COLO668 (cell line): ENCODE measurements around the gene COG5.
"Not testable (repeated sequence)": the region's sequence is repeated elsewhere in the genome, so short reads cannot be mapped to it uniquely, and the experiment has no call there.

Experiments
- DNase-seq: peaks from one replicate; lab custom pipeline; 2025; ENCODE audit not compliant: unreplicated experiment; lab: John Stamatoyannopoulos, UW

COG5 gene

GRCh38 chr7:107286751-107287621 lies 276.7 kb downstream of the COG5 start:
- DNase-seq: no peak

DNA sequence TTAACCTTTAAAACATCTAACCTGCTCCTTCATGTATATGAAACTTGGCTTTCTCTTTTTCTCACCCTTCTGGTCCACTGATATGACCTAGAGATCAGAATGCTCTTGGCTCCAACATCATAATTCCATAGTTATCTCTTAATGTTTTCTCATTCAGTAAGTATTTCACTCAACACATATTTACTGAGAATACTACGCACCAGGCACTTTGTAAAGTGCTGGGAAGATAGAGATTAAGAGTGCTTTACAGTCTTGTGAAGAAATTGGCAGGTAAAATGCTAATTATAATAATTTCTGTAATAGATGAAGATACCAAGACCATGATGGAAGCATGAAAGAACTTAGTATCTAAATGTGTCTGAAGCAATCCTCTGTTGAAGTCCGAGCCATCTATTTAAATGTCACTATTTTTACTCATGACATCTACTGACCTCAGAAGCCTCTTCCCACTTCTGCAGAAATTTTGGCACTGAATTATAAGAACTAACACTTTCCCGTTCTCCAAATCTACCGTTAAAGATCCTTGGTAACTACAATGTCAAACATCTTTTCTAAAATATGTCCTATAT lies 278.7 kb downstream of the COG5 start:
- DNase-seq: no peak

DNA sequence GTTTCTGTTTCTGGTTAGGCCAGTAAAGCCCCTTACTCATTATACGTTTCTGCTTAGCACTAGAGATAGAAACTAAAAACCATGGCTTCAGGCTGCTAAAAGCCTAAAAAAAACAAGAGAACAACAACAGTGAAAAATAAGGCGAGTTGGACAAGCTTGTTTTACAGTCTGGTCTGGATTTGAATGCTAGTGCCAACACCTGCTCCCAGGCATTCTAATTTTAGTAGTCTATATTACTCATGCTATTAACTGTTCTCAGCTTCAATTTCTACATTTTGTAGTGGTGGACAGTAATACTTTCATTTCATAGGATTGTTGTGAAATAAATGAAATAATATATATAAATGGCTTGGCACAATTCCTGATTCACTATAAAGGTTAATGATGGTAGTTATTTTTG lies 286.4 kb downstream of the COG5 start:
- DNase-seq: no peak

- no peak for DNase-seq
Observed at GRCh38 chr7:107276220-107276827, 287.4 kb downstream of the COG5 start.

- no peak for DNase-seq
Observed at GRCh38 chr7:107274506-107274905, 289.2 kb downstream of the COG5 start.

GRCh38 chr7:107269790-107270189 lies 293.9 kb downstream of the COG5 start:
- no peak for DNase-seq

- DNase-seq: no peak
Observed at GRCh38 chr7:107268594-107268993, 295.1 kb downstream of the COG5 start.

- DNase-seq: no peak
Observed at GRCh38 chr7:107267138-107267537, 296.6 kb downstream of the COG5 start.

GRCh38 chr7:107264723-107265122 lies 299.0 kb downstream of the COG5 start:
- no peak for DNase-seq

DNA sequence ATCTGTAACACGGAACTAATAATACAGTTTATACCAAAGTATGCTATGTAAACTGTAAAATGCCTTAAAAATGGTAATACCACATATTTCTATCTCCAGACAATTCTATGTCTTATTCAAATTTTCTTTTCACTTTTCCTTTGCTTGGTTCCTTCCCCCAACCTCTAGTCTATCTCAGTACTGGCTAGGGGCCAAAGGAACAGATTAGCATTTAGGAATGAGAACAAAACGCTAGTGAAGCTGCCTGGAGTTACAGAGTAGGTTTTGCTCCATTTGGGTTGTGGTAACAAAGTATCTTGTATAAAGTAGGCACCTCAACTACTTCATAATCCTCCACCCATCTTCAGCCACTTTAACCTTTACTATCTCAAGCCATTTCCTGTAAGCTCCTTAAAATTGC lies 300.9 kb downstream of the COG5 start:
- DNase-seq: no peak

GRCh38 chr7:107258737-107259136 lies 305.0 kb downstream of the COG5 start:
- DNase-seq: no peak

- DNase-seq: no peak
Observed at GRCh38 chr7:107255602-107256001, 308.1 kb downstream of the COG5 start.

GRCh38 chr7:107254398-107254985 lies 309.2 kb downstream of the COG5 start:
- DNase-seq: no peak

DNA sequence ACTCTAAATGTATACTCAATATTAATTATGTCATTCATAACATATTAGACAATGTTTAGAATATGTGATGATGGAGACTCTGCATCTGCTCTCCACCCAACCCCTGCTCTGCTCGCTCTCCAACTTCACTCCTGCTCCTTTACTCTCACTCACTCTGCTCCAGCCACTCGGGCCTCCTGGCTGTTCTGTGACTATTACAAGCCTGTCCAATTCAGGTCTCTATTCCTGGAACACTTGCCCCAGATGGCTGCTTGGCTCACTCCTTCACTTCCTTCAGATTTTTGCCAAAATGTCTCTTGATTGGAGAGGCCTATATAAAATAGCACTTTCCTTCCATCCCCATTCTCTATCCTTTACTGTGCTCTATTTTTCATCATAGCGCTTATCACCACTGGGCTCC lies 310.1 kb downstream of the COG5 start:
- no peak for DNase-seq

DNA sequence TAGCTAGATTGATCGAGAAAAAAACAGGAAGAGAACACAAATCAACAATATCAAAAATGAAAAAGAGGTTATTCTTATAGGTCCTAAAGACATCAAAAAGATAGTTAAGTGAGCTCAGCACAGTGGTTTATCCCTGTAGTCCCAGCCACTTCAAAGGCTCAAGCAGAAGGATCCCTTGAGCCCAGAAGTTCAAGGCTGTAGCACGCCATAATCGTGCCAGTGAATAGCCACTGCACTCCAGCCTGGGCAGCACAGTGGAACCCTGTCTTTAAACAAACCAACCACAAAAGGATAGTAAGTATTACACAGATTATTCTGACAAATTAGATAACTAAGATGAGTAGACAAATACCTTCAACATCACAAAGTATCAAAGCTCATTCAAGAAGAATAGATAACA lies 311.8 kb downstream of the COG5 start:
- DNase-seq: no peak

GRCh38 chr7:107248551-107249316 lies 315.0 kb downstream of the COG5 start:
- DNase-seq: no peak

DNA sequence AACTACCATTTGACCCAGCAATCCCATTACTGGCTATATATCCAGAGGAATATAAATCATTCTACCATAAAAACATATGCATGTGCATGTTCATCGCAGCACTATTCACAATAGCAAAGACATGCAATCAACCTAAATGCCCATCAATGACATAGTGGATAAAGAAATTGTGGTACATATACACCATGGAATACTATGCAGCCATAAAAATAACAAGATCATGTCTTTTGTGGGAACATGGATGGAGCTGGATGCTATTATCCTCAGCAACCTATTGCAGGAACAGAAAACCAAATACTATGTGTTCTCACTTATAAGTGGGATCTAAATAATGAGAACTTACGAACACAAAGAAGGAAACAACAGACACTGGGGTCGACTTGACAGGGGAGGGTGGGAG lies 316.9 kb downstream of the COG5 start:
- not testable (repeated sequence) for DNase-seq

GRCh38 chr7:107244613-107245012 lies 319.1 kb downstream of the COG5 start:
- no peak for DNase-seq

DNA sequence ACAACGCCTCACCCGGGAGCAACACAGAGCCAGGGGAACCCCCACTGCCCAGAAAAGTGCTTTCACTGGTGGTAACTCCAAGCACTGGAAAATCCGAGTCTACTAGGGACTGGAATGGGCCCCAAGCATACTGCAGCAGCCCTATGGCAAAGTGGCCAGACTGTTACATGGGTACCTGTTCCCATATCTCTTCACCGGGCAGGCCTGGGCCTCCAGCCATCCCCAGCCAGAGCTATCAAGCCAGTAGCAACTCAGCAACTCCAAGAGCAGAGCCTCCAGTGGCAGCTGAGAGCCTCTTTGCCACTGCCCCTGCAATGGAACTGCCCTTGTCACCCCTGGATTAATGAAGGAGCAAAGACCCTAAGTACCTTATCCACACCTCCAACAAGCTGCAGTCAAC lies 321.5 kb downstream of the COG5 start:
- no peak for DNase-seq

DNA sequence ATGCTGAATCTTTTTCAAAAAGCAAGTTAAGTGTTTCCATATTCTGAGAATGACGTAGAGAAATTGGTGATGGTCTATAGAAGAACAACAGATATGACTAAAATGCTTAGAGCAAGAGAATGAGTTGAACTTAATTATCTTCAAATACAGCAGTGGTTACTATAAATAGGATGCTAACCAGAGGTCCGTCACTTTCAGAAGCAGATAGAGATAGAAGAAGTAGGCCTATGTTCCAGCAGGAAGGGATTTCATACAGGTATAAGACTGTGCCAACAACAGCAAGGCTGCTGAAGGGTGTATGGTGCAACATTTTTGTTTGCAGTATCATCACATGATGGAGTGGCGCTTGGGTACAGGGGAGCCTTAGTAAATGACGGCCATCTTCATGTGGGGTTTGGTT lies 326.3 kb downstream of the COG5 start:
- no peak for DNase-seq

- no peak for DNase-seq
Observed at GRCh38 chr7:107236862-107237261, 326.9 kb downstream of the COG5 start.
